NCI-H1436 (cell line): ENCODE measurements around the gene CBFA2T2.
"Not testable (repeated sequence)": the region's sequence is repeated elsewhere in the genome, so short reads cannot be mapped to it uniquely, and the experiment has no call there.

Experiments used
- DNase-seq: peaks from one replicate; lab custom pipeline; 2025; lab: John Stamatoyannopoulos, UW

Gene CBFA2T2

GRCh38 chr20:33470866-33471265, 19.0 kb upstream of the CBFA2T2 start:
- no peak for DNase-seq

GRCh38 chr20:33472868-33473435, 16.9 kb upstream of the CBFA2T2 start:
- DNase-seq: no peak

- DNase-seq: no peak
These were observed 15.6 kb upstream of the CBFA2T2 start for GRCh38 chr20:33474097-33474873.

GRCh38 chr20:33474963-33475362, 14.9 kb upstream of the CBFA2T2 start:
- DNase-seq: no peak

- peak; percentile 63 for DNase-seq
These were observed 14.3 kb upstream of the CBFA2T2 start for GRCh38 chr20:33475381-33476152.

- peak; percentile 91 for DNase-seq
These were observed 12.3 kb upstream of the CBFA2T2 start for GRCh38 chr20:33477386-33478234.

GRCh38 chr20:33480048-33480447, 9.8 kb upstream of the CBFA2T2 start:
- no peak for DNase-seq

- no peak for DNase-seq
These were observed 8.4 kb upstream of the CBFA2T2 start for GRCh38 chr20:33481431-33481941.

- DNase-seq: no peak
These were observed 7.3 kb upstream of the CBFA2T2 start for GRCh38 chr20:33482581-33482980.

- not testable (repeated sequence) for DNase-seq
These were observed 6.7 kb upstream of the CBFA2T2 start for GRCh38 chr20:33483186-33483585.

- no peak for DNase-seq
These were observed 1.7 kb upstream of the CBFA2T2 start for GRCh38 chr20:33488201-33488600.

GRCh38 chr20:33488661-33489494, 1.0 kb upstream of the CBFA2T2 start:
- not testable (repeated sequence) for DNase-seq

- DNase-seq: peak; percentile 96
These were observed 337 bp upstream of the CBFA2T2 start for GRCh38 chr20:33489495-33490022.

- no peak for DNase-seq
These were observed 1.2 kb downstream of the CBFA2T2 start for GRCh38 chr20:33490934-33491656.

GRCh38 chr20:33493076-33493766, 3.3 kb downstream of the CBFA2T2 start:
- no peak for DNase-seq

- not testable (repeated sequence) for DNase-seq
These were observed 6.9 kb downstream of the CBFA2T2 start for GRCh38 chr20:33496776-33497175.

- no peak for DNase-seq
These were observed 9.5 kb downstream of the CBFA2T2 start for GRCh38 chr20:33499355-33499754.

- DNase-seq: no peak
These were observed 11.1 kb downstream of the CBFA2T2 start for GRCh38 chr20:33501000-33501399.

GRCh38 chr20:33503564-33503963, 13.7 kb downstream of the CBFA2T2 start:
- no peak for DNase-seq
